AG10803 (cell line): Measurements from ENCODE around the gene HSPG2.
"Not testable (repeated sequence)": the region's sequence is repeated elsewhere in the genome, so short reads cannot be mapped to it uniquely, and the experiment has no call there.

Experiments
- DNase-seq: peaks from one replicate; pipeline ENCODE4 v3.0.0; 2010; ENCODE audit warnings: low read depth
- H3K4me3 ChIP-seq: 2 replicates; pipeline ENCODE4 v1.5.1; 2011; ENCODE audit warnings: mild to moderate bottlenecking, low read length, control low read depth
- CTCF ChIP-seq: conservative IDR thresholded peaks from 2 replicates; pipeline ENCODE4 v1.5.1; 2011; ENCODE audit warnings: mild to moderate bottlenecking, low read length, control low read depth, inconsistent platforms

The HSPG2 gene

DNA sequence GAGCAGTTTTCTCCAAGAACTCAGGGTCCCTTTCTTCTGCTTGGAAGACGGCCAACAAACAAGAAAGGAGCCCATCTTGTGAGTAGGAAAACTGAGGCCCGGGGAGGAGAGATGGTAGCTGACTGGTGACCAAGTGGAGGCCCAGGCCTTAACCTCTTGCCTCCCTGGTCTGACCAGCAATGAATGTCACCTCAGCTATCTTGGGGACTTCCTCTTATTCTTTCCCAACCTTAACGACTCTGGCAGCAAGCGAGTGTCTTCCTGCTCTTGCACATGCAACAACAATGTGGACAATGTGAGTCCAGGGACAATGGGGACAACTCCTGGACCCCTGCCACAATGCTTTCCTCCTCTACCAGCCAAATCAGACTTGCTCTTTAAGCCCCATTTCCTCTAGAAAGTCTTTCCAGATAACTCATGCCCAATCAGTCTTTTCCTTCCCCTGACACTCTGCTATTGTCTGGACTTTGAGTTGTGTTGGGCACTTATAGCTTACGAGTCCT, 12.6 kb downstream of the HSPG2 start:
- TF ChIP-seq CTCF, result no peak
- DNase-seq, result peak; percentile 50
- H3K4me3 ChIP-seq, result no peak overlapping the region

GRCh38 chr1:21922090-21923013, 14.8 kb downstream of the HSPG2 start:
- no peak overlapping the region for H3K4me3 ChIP-seq
- no peak for DNase-seq
- TF ChIP-seq CTCF, result no peak

- DNase-seq, result no peak
- TF ChIP-seq CTCF, result no peak
Measured at GRCh38 chr1:21921100-21921875, 15.8 kb downstream of the HSPG2 start.

GRCh38 chr1:21919520-21919919, 17.6 kb downstream of the HSPG2 start:
- no peak for TF ChIP-seq CTCF
- DNase-seq, result peak; percentile 81
- no peak overlapping the region for H3K4me3 ChIP-seq

More at GRCh38 chr1:21921100-21921875, 15.8 kb downstream of the HSPG2 start:
- H3K4me3 ChIP-seq, result no peak overlapping the region

DNA sequence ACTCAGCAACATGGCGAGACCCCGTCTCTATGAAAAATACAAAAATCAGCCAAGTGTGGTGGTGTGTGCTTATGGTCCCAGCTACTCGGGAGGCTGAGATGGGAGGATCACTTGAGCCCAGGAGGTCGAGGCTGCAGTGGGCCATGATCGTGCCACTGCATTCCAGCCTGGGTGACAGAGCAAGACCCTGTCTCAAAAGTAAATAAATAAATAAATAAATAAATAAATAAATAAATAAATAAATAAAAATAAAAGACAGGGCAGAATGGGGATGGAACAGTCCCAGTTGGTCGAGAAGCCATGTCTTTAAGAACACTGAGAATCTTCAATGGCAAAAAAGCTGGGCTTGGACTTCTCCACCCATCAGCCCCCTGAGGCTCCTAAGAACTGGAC, 19.9 kb downstream of the HSPG2 start:
- not testable (repeated sequence) for DNase-seq, H3K4me3 ChIP-seq

DNA sequence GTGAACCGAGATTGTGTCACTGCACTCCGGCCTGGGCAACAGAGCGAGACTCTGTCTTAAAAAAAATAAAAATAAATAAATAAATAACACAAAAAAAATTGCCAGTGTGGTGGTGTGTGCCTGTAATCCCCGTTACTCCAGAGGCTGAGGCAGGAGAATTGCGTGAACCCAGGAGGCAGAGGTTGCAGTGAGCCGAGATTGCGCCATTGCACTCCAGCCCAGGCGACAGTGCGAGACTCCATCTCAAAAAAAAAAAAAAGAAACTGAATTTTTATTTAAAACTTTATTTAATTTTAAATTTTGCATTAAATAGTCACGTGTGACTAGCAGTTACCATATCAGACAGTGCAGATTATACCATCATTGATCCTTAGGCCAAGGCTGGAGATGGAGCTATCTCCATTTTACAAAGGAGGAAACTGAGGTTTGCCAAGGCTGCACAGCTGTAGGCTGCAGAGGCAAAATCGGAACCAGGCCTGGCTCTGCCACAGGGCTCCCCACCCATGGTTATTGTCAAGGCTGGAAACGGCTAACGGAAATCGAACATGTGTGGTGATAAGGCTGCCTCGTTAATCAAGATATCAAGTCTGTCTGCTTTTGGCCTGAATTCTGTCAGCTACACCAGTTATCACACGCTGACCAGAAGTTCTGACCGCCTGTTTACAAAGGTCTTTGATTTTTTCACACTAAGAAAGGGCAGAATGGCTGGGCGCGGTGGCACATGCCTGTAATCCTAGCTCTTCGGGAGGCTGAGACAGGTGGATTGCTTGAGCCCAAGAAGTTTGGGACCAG, 20.5 kb downstream of the HSPG2 start:
- no peak for TF ChIP-seq CTCF
- no peak for DNase-seq
- H3K4me3 ChIP-seq, result no peak overlapping the region
